Kidney (tissue), 14 donors: ENCODE data around the gene CHRNA7. TPM values are rescaled to one million over a fixed set of nuclear protein-coding genes. Genes with fewer than 3 reads are reported as not detected.

Experiments
- DNase-seq, 5 donors: peaks; one replicate each; pipeline ENCODE4 v3.0.0-alpha.2; 2013 to 2020
- FAIRE-seq: peaks from 2 replicates; lab custom pipeline; 2012; peaks lifted over from hg19 to GRCh38; lab: Jason Lieb, UNC
- H3K27ac ChIP-seq, 2 donors: one replicate each; pipeline ENCODE4 v1.7.0; 2013; ENCODE audit warnings: low read depth in 2 of 2, low read length in 2 of 2, inconsistent platforms in 1 of 2
- H3K27me3 ChIP-seq: one replicate; pipeline ENCODE4 v1.7.1; 2013; ENCODE audit warnings: low read length, inconsistent platforms; ENCODE audit not compliant: control insufficient read depth, insufficient read depth
- H3K36me3 ChIP-seq, 3 donors: one replicate each; pipeline versions ENCODE4 v1.7.0 to v1.7.1; 2013; ENCODE audit warnings: low read length in 3 of 3, control low read depth in 1 of 3, inconsistent platforms in 1 of 3; ENCODE audit not compliant: insufficient read depth in 3 of 3, control insufficient read depth in 2 of 3
- H3K4me1 ChIP-seq, 3 donors: one replicate each; pipeline versions ENCODE4 v1.7.0 to v1.7.1; 2013; ENCODE audit warnings: low read length in 3 of 3, inconsistent platforms in 1 of 3, low read depth in 1 of 3; ENCODE audit not compliant: control insufficient read depth in 2 of 3, insufficient read depth in 2 of 3
- H3K4me3 ChIP-seq, 3 donors: one replicate each; pipeline versions ENCODE4 v1.7.0 to v1.8.1; 2013; ENCODE audit warnings: low read length in 3 of 3, control low read depth in 1 of 3, inconsistent platforms in 1 of 3
- H3K9ac ChIP-seq, 3 donors: one replicate each; pipeline versions ENCODE4 v1.7.0 to v1.7.1; 2013; ENCODE audit warnings: low read length in 3 of 3, control low read depth in 1 of 3, inconsistent platforms in 1 of 3
- H3K9me3 ChIP-seq, 3 donors: one replicate each; pipeline versions ENCODE4 v1.7.0 to v1.7.1; 2013; ENCODE audit warnings: low read length in 3 of 3, control low read depth in 1 of 3, inconsistent platforms in 1 of 3; ENCODE audit not compliant: control insufficient read depth in 2 of 3, insufficient read depth in 1 of 3
- intact Hi-C: fragments of 100-400 bp; cut with DNase I; formaldehyde crosslinking; loops from one replicate; pipeline ENCODE4 v1.11.1; 2022
- polyA plus RNA-seq: library from polyadenylated mRNA; stranded (reverse); fragments of 350-450 nt; fragmentation: Illumina TruSeq; extraction: RNeasy Lipid Tissue Mini Kit (QIAGEN cat#74804); gene quantifications from one replicate; pipeline ENCODE4 v1.2.3, GENCODE V29; 2014; ENCODE audit warnings: low read depth, low replicate concordance; ENCODE audit not compliant: insufficient read depth
- total RNA-seq: library from RNA; stranded (reverse); fragmentation: NEBNext Ultra II Directional; extraction: Animal tissue kit (Norgen Biotek cat#: 25700); gene quantifications from one replicate; pipeline ENCODE4 v1.2.1, GENCODE V29; 2021
- TF ChIP-seq, protein P1 (sequence below): IDR thresholded peaks from 3 replicates; pipeline ENCODE4 v1.5.1; 2012; ENCODE audit warnings: mild to moderate bottlenecking, moderate library complexity, borderline replicate concordance; ENCODE audit not compliant: insufficient read depth; ENCODE audit errors: extremely low read depth
- donor health status: control.
- donor health status: control.
- donor health status: control.
- donor health status: control.
- donor health status: control.
- donor health status: DM: yes; HTN: yes; CAD: no.
- donor health status: Normal renal cell carcinoma (clear cell type).

The CHRNA7 gene
- total and polyA plus RNA-seq, 2 donors from 2014 or later, result 0.80 to 1.6 TPM

GRCh38 chr15:32119694-32120330 lies 89.5 kb downstream of the CHRNA7 start:
- FAIRE-seq (no peak), DNase-seq (no peak)
- H3K27ac ChIP-seq, result no peak overlapping the region
- no peaks in the 10 kb centered on the region for H3K27me3 ChIP-seq
- intact Hi-C loops, result no loop called here
- H3K4me1 ChIP-seq, result no peaks in the 10 kb centered on the region
- H3K9ac ChIP-seq, result no peak overlapping the region
- no peaks in the 10 kb centered on the region for H3K9me3 ChIP-seq
- TF ChIP-seq, protein P1, sequence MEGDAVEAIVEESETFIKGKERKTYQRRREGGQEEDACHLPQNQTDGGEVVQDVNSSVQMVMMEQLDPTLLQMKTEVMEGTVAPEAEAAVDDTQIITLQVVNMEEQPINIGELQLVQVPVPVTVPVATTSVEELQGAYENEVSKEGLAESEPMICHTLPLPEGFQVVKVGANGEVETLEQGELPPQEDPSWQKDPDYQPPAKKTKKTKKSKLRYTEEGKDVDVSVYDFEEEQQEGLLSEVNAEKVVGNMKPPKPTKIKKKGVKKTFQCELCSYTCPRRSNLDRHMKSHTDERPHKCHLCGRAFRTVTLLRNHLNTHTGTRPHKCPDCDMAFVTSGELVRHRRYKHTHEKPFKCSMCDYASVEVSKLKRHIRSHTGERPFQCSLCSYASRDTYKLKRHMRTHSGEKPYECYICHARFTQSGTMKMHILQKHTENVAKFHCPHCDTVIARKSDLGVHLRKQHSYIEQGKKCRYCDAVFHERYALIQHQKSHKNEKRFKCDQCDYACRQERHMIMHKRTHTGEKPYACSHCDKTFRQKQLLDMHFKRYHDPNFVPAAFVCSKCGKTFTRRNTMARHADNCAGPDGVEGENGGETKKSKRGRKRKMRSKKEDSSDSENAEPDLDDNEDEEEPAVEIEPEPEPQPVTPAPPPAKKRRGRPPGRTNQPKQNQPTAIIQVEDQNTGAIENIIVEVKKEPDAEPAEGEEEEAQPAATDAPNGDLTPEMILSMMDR, result no peak
- H3K4me3 ChIP-seq, result no peak overlapping the region
- no peaks in the 10 kb centered on the region for H3K36me3 ChIP-seq

- FAIRE-seq (no peak), DNase-seq (no peak)
Measured at GRCh38 chr15:32120577-32121383, 90.5 kb downstream of the CHRNA7 start.

DNA sequence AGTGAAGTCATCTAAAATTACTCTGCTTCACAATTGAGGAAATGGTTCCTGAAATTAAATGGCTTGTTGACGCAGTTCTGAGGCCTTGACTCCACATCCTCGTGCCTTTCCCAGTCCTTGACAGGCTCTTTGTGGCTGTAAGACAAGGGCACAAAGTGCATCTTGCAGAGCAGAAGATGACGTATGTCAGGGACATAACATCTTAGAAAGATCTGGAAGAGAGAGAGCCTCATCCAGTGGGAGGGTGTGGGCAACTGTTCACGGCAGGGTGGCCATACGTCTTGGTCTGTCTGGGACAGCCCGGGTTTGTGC lies 91.0 kb downstream of the CHRNA7 start:
- DNase-seq (no peak), FAIRE-seq (no peak)
- H3K9ac ChIP-seq, result no peak overlapping the region
- no peaks in the 10 kb centered on the region for H3K36me3 ChIP-seq
- no peaks in the 10 kb centered on the region for H3K4me1 ChIP-seq
- H3K27ac ChIP-seq, result no peak overlapping the region
- H3K4me3 ChIP-seq, result no peak overlapping the region
- no peaks in the 10 kb centered on the region for H3K27me3 ChIP-seq
- no peaks in the 10 kb centered on the region for H3K9me3 ChIP-seq
- intact Hi-C loops, result no loop called here
- TF ChIP-seq, protein P1, result no peak

More at GRCh38 chr15:32120577-32121383, 90.5 kb downstream of the CHRNA7 start:
- TF ChIP-seq, protein P1, result no peak
- no peak overlapping the region for H3K27ac ChIP-seq
- H3K9me3 ChIP-seq, result no peaks in the 10 kb centered on the region
- H3K9ac ChIP-seq, result no peak overlapping the region
- no peaks in the 10 kb centered on the region for H3K27me3 ChIP-seq
- H3K4me3 ChIP-seq, result no peak overlapping the region
- intact Hi-C loops, result no loop called here
- no peaks in the 10 kb centered on the region for H3K36me3 ChIP-seq
- no peaks in the 10 kb centered on the region for H3K4me1 ChIP-seq
